ENCODE results near the gene EYA2.
"Not testable (repeated sequence)": the region's sequence is repeated elsewhere in the genome, so short reads cannot be mapped to it uniquely, and the experiment has no call there.

Gene EYA2

DNA sequence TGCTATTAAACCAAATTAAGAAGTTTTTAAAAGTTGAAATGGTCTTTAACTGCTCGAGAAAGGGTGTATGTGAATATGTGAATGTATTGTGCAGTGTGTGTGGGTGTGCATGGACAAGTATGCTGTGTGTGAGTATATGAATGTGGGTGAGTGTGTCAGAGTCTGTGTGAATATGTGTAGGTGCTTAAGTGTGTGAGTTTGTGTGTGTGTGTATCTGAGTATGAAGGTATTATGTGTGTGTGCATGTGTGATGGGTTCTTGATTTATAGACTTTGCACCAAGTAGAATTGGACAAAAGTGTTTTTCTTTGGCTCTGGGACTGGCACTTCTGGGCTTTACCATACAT lies 21.6 kb downstream of the EYA2 start:
- ChIA-PET POLR2A (no interaction called here), CTCF (no interaction called here)
- Histone ChIP-seq H3K4me3 (ENCODE audit: control insufficient read depth in 1 of 7, extremely low read depth in 1 of 7, insufficient read depth in 4 of 7, low read depth in 2 of 7, low read length in 6 of 7) (no peak overlapping the region), H3K27me3 (replicated peaks in 2 of 5; ENCODE audit: control insufficient read depth in 4 of 5, insufficient read depth in 5 of 5, low read length in 4 of 5) (peaks cover 0 to 7% (median 0%) of the 10 kb centered on the region in 5 experiments), H3K4me1 (ENCODE audit: control extremely low read depth in 1 of 4, control insufficient read depth in 4 of 4, insufficient read depth in 4 of 4, low read length in 3 of 4) (no peaks in the 10 kb centered on the region), H3K9me3 (ENCODE audit: control extremely low read depth in 1 of 5, control insufficient read depth in 4 of 5, insufficient read depth in 2 of 5, low read depth in 1 of 5, low read length in 4 of 5) (peaks cover 0 to 7% (median 0%) of the 10 kb centered on the region in 5 experiments), H3K36me3 (ENCODE audit: control insufficient read depth in 4 of 4, insufficient read depth in 4 of 4, low read length in 3 of 4) (no peaks in the 10 kb centered on the region), H3K27ac (ENCODE audit: insufficient read depth in 1 of 2, low read depth in 1 of 2, low read length in 2 of 2, poor library complexity in 1 of 2, severe bottlenecking in 2 of 2) (no peak overlapping the region)
- WGBS (ENCODE audit: insufficient coverage), result 80% methylated on average over 1 of the region's 1 CpG
- no peak for DNase-seq

GRCh38 chr20:46917155-46917554 lies 22.5 kb downstream of the EYA2 start:
- CTCF ChIA-PET, result no interaction called here
- peaks cover 0 to 7% (median 0%) of the 10 kb centered on the region in 5 experiments for H3K9me3 ChIP-seq (ENCODE audit: control extremely low read depth in 1 of 5, control insufficient read depth in 4 of 5, insufficient read depth in 2 of 5, low read depth in 1 of 5, low read length in 4 of 5)
- no peak overlapping the region for H3K4me3 ChIP-seq (ENCODE audit: control insufficient read depth in 1 of 7, extremely low read depth in 1 of 7, insufficient read depth in 4 of 7, low read depth in 2 of 7, low read length in 6 of 7)
- no peak overlapping the region for H3K27ac ChIP-seq (ENCODE audit: insufficient read depth in 1 of 2, low read depth in 1 of 2, low read length in 2 of 2, poor library complexity in 1 of 2, severe bottlenecking in 2 of 2)
- 73% methylated on average over 7 of the region's 7 CpGs for WGBS (ENCODE audit: insufficient coverage)
- DNase-seq, result no peak
- POLR2A ChIA-PET, result no interaction called here
- no peaks in the 10 kb centered on the region for H3K36me3 ChIP-seq (ENCODE audit: control insufficient read depth in 4 of 4, insufficient read depth in 4 of 4, low read length in 3 of 4)
- H3K27me3 ChIP-seq (replicated peaks in 2 of 5; ENCODE audit: control insufficient read depth in 4 of 5, insufficient read depth in 5 of 5, low read length in 4 of 5), result peaks cover 0 to 7% (median 0%) of the 10 kb centered on the region in 5 experiments
- no peaks in the 10 kb centered on the region for H3K4me1 ChIP-seq (ENCODE audit: control extremely low read depth in 1 of 4, control insufficient read depth in 4 of 4, insufficient read depth in 4 of 4, low read length in 3 of 4)

DNA sequence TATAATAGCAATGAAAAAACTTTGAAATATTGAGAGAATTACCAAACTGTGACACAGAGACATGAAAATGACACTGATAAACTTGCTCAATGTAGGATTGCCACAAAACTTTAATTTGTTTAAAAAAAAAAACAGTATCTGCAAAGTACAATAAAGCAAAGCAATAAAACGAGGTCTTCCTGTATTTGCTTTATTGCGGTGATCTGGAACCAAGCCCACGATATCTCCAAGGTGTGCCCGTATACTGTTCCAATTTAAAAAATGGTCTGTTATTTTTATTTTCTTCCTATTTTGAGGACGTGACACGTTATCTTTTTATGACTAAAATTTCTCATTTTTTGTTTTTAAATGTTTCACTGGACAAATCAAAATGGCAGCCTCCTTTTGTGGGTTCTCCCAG lies 25.5 kb downstream of the EYA2 start:
- H3K4me1 ChIP-seq (ENCODE audit: control extremely low read depth in 1 of 4, control insufficient read depth in 4 of 4, insufficient read depth in 4 of 4, low read length in 3 of 4), result no peaks in the 10 kb centered on the region
- no peak overlapping the region for H3K27ac ChIP-seq (ENCODE audit: insufficient read depth in 1 of 2, low read depth in 1 of 2, low read length in 2 of 2, poor library complexity in 1 of 2, severe bottlenecking in 2 of 2)
- DNase-seq, result no peak
- WGBS (ENCODE audit: insufficient coverage), result 94% methylated on average over 5 of the region's 6 CpGs
- H3K4me3 ChIP-seq (ENCODE audit: control insufficient read depth in 1 of 7, extremely low read depth in 1 of 7, insufficient read depth in 4 of 7, low read depth in 2 of 7, low read length in 6 of 7), result no peak overlapping the region
- no peaks in the 10 kb centered on the region for H3K36me3 ChIP-seq (ENCODE audit: control insufficient read depth in 4 of 4, insufficient read depth in 4 of 4, low read length in 3 of 4)
- H3K9me3 ChIP-seq (ENCODE audit: control extremely low read depth in 1 of 5, control insufficient read depth in 4 of 5, insufficient read depth in 2 of 5, low read depth in 1 of 5, low read length in 4 of 5), result peaks cover 0 to 7% (median 0%) of the 10 kb centered on the region in 5 experiments
- ChIA-PET CTCF (no interaction called here), POLR2A (no interaction called here)
- peaks cover 0 to 1% (median 0%) of the 10 kb centered on the region in 5 experiments for H3K27me3 ChIP-seq (replicated peaks in 2 of 5; ENCODE audit: control insufficient read depth in 4 of 5, insufficient read depth in 5 of 5, low read length in 4 of 5)

DNA sequence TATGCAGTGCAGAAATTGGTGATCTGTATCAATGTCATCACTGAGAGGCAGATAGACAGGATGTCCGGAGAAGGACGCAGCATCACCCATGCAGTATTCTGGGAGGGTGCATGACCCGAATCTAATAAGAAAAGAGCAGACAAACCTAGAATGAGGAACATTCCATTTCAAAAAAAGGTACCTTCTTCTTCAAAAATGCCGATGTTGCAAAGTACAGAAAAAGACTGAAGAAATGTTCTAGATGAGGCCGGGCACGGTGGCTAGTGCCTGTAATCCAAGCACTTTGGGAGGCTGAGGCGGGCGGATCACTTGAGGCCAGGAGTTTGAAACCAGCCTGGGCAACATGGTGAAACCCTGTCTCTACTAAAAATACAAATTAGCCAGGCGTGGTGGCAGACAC lies 28.2 kb downstream of the EYA2 start:
- H3K36me3 ChIP-seq (ENCODE audit: control insufficient read depth in 4 of 4, insufficient read depth in 4 of 4, low read length in 3 of 4); H3K4me3 ChIP-seq (ENCODE audit: control insufficient read depth in 1 of 7, extremely low read depth in 1 of 7, insufficient read depth in 4 of 7, low read depth in 2 of 7, low read length in 6 of 7); H3K9me3 ChIP-seq (ENCODE audit: control extremely low read depth in 1 of 5, control insufficient read depth in 4 of 5, insufficient read depth in 2 of 5, low read depth in 1 of 5, low read length in 4 of 5); DNase-seq; H3K27me3 ChIP-seq (replicated peaks in 2 of 5; ENCODE audit: control insufficient read depth in 4 of 5, insufficient read depth in 5 of 5, low read length in 4 of 5); CTCF ChIA-PET; POLR2A ChIA-PET; H3K27ac ChIP-seq (ENCODE audit: insufficient read depth in 1 of 2, low read depth in 1 of 2, low read length in 2 of 2, poor library complexity in 1 of 2, severe bottlenecking in 2 of 2); H3K4me1 ChIP-seq (ENCODE audit: control extremely low read depth in 1 of 4, control insufficient read depth in 4 of 4, insufficient read depth in 4 of 4, low read length in 3 of 4): not testable (repeated sequence)
- whole genome bisulfite sequencing (ENCODE audit: insufficient coverage), result 93% methylated on average over 7 of the region's 9 CpGs

GRCh38 chr20:46923550-46923949 lies 28.9 kb downstream of the EYA2 start:
- H3K9me3 ChIP-seq (ENCODE audit: control extremely low read depth in 1 of 5, control insufficient read depth in 4 of 5, insufficient read depth in 2 of 5, low read depth in 1 of 5, low read length in 4 of 5), result peaks cover 0 to 8% (median 0%) of the 10 kb centered on the region in 5 experiments
- ChIA-PET CTCF (no interaction called here), POLR2A (no interaction called here)
- DNase-seq, result no peak
- H3K27ac ChIP-seq (ENCODE audit: insufficient read depth in 1 of 2, low read depth in 1 of 2, low read length in 2 of 2, poor library complexity in 1 of 2, severe bottlenecking in 2 of 2), result no peak overlapping the region
- no peaks in the 10 kb centered on the region for H3K36me3 ChIP-seq (ENCODE audit: control insufficient read depth in 4 of 4, insufficient read depth in 4 of 4, low read length in 3 of 4)
- H3K4me1 ChIP-seq (ENCODE audit: control extremely low read depth in 1 of 4, control insufficient read depth in 4 of 4, insufficient read depth in 4 of 4, low read length in 3 of 4), result no peaks in the 10 kb centered on the region
- H3K27me3 ChIP-seq (replicated peaks in 2 of 5; ENCODE audit: control insufficient read depth in 4 of 5, insufficient read depth in 5 of 5, low read length in 4 of 5), result peaks cover 0 to 1% (median 0%) of the 10 kb centered on the region in 5 experiments
- WGBS (ENCODE audit: insufficient coverage), result 92% methylated on average over 3 of the region's 4 CpGs
- no peak overlapping the region for H3K4me3 ChIP-seq (ENCODE audit: control insufficient read depth in 1 of 7, extremely low read depth in 1 of 7, insufficient read depth in 4 of 7, low read depth in 2 of 7, low read length in 6 of 7)

DNA sequence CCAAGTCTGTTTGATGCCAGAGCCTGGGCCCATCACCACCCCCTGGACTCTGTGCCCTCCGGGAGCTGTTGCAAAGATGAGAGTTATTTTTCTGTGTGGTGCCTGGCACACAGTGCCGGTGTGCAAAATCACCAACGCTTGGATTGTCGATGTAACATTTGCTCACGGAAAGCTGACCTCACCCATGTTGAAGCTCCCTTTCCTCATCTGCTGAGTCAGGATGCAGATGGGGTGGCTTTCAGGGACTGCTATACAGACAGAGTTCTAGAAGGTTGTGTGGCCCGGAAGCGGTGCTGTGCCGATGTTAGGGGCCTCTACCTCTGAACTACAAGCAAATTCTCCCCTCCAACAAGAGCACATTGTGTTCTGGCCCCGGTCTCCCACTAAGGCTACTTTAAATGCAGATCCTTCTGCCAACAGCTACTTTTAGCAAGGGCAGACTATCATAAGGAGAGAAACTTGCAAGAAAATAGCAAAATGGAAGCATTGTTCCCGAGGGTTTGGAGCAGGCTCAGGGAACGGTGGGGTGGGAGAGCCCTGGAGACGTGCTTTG lies 34.0 kb downstream of the EYA2 start:
- POLR2A ChIA-PET, result no interaction called here
- CTCF ChIA-PET, result no interaction called here
- DNase-seq, result peak in 1 of 3 donors; percentile 19

GRCh38 chr20:46929902-46930301 lies 35.3 kb downstream of the EYA2 start:
- Histone ChIP-seq H3K36me3 (ENCODE audit: control insufficient read depth in 4 of 4, insufficient read depth in 4 of 4, low read length in 3 of 4) (no peaks in the 10 kb centered on the region), H3K4me3 (ENCODE audit: control insufficient read depth in 1 of 7, extremely low read depth in 1 of 7, insufficient read depth in 4 of 7, low read depth in 2 of 7, low read length in 6 of 7) (no peak overlapping the region), H3K27me3 (replicated peaks in 2 of 5; ENCODE audit: control insufficient read depth in 4 of 5, insufficient read depth in 5 of 5, low read length in 4 of 5) (peaks cover 0 to 15% (median 4%) of the 10 kb centered on the region in 5 experiments), H3K9me3 (ENCODE audit: control extremely low read depth in 1 of 5, control insufficient read depth in 4 of 5, insufficient read depth in 2 of 5, low read depth in 1 of 5, low read length in 4 of 5) (peaks cover 0 to 2% (median 0%) of the 10 kb centered on the region in 5 experiments), H3K4me1 (ENCODE audit: control extremely low read depth in 1 of 4, control insufficient read depth in 4 of 4, insufficient read depth in 4 of 4, low read length in 3 of 4) (no peaks in the 10 kb centered on the region), H3K27ac (ENCODE audit: insufficient read depth in 1 of 2, low read depth in 1 of 2, low read length in 2 of 2, poor library complexity in 1 of 2, severe bottlenecking in 2 of 2) (no peak overlapping the region)
- DNase-seq, result no peak
- POLR2A ChIA-PET, result no interaction called here
- WGBS (ENCODE audit: insufficient coverage), result 100% methylated on average over 1 of the region's 1 CpG
- CTCF ChIA-PET, result no interaction called here

More for the DNA sequence above, 34.0 kb downstream of the EYA2 start:
- Histone ChIP-seq H3K27me3 (replicated peaks in 2 of 5; ENCODE audit: control insufficient read depth in 4 of 5, insufficient read depth in 5 of 5, low read length in 4 of 5) (peaks cover 0 to 15% (median 4%) of the 10 kb centered on the region in 5 experiments), H3K4me1 (ENCODE audit: control extremely low read depth in 1 of 4, control insufficient read depth in 4 of 4, insufficient read depth in 4 of 4, low read length in 3 of 4) (no peaks in the 10 kb centered on the region), H3K4me3 (ENCODE audit: control insufficient read depth in 1 of 7, extremely low read depth in 1 of 7, insufficient read depth in 4 of 7, low read depth in 2 of 7, low read length in 6 of 7) (no peak overlapping the region), H3K36me3 (ENCODE audit: control insufficient read depth in 4 of 4, insufficient read depth in 4 of 4, low read length in 3 of 4) (no peaks in the 10 kb centered on the region), H3K27ac (ENCODE audit: insufficient read depth in 1 of 2, low read depth in 1 of 2, low read length in 2 of 2, poor library complexity in 1 of 2, severe bottlenecking in 2 of 2) (no peak overlapping the region), H3K9me3 (ENCODE audit: control extremely low read depth in 1 of 5, control insufficient read depth in 4 of 5, insufficient read depth in 2 of 5, low read depth in 1 of 5, low read length in 4 of 5) (peaks cover 0 to 2% (median 0%) of the 10 kb centered on the region in 5 experiments)
- 54% methylated on average over 10 of the region's 12 CpGs for WGBS (ENCODE audit: insufficient coverage)

All from common myeloid progenitor, CD34-positive (primary cell).